Activated T-cell treated with anti-CD3 and anti-CD28 coated beads, Interleukin-2, amount 50 U/mL, for 48 hours (primary cell): ENCODE measurements around the gene GTPBP2.
"Not testable (repeated sequence)": the region's sequence is repeated elsewhere in the genome, so short reads cannot be mapped to it uniquely, and the experiment has no call there.

Source experiments
- DNase-seq, 2 experiments: peaks; one replicate each; pipeline ENCODE4 v3.0.0-alpha.2; 2020

The GTPBP2 gene, protein sequence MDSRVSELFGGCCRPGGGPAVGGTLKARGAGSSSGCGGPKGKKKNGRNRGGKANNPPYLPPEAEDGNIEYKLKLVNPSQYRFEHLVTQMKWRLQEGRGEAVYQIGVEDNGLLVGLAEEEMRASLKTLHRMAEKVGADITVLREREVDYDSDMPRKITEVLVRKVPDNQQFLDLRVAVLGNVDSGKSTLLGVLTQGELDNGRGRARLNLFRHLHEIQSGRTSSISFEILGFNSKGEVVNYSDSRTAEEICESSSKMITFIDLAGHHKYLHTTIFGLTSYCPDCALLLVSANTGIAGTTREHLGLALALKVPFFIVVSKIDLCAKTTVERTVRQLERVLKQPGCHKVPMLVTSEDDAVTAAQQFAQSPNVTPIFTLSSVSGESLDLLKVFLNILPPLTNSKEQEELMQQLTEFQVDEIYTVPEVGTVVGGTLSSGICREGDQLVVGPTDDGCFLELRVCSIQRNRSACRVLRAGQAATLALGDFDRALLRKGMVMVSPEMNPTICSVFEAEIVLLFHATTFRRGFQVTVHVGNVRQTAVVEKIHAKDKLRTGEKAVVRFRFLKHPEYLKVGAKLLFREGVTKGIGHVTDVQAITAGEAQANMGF

GRCh38 chr6:43629104-43629504 lies at the start of gene GTPBP2:
Gene GTPBP2 (minus strand): TSS chr6:43629264. CDS start chr6:43629162, 102 bp downstream.
- peak; percentile 97 for DNase-seq

DNA sequence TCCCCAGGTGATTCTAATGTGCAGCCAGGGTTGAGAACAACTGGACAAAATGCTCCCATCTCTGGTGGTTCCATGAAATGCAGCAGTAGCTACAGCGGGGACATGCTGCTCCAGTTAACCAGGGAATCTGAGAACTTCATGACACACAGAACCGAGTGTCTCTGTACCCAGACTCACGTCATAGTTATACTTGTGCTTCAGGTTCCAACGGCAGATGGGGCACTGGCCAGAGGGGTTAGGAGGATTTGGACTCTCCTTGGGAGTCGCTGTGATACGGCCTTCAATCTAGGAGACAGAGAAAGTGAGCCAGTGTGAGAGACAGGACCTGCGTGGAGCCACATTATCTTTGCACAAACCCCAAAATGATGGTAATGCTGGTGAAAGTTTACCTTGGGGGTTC lies 49.3 kb upstream of the GTPBP2 start:
- DNase-seq, result no peak

- no peak for DNase-seq
Measured at GRCh38 chr6:43677759-43678158, 48.7 kb upstream of the GTPBP2 start.

GRCh38 chr6:43676962-43677606 lies 48.0 kb upstream of the GTPBP2 start:
- DNase-seq, result no peak

- no peak for DNase-seq
Measured at GRCh38 chr6:43674921-43675320, 45.9 kb upstream of the GTPBP2 start.

- DNase-seq, result no peak
Measured at GRCh38 chr6:43674291-43674690, 45.2 kb upstream of the GTPBP2 start.

GRCh38 chr6:43673444-43674084 lies 44.5 kb upstream of the GTPBP2 start:
- no peak for DNase-seq

GRCh38 chr6:43671801-43672690 lies 43.0 kb upstream of the GTPBP2 start:
- no peak for DNase-seq

GRCh38 chr6:43671011-43671800 lies 42.1 kb upstream of the GTPBP2 start:
- no peak for DNase-seq

- DNase-seq, result no peak
Measured at GRCh38 chr6:43670623-43670986, 41.5 kb upstream of the GTPBP2 start.

- peak; percentile 41 to 49 for DNase-seq
Measured at GRCh38 chr6:43669922-43670622, 41.0 kb upstream of the GTPBP2 start.

DNA sequence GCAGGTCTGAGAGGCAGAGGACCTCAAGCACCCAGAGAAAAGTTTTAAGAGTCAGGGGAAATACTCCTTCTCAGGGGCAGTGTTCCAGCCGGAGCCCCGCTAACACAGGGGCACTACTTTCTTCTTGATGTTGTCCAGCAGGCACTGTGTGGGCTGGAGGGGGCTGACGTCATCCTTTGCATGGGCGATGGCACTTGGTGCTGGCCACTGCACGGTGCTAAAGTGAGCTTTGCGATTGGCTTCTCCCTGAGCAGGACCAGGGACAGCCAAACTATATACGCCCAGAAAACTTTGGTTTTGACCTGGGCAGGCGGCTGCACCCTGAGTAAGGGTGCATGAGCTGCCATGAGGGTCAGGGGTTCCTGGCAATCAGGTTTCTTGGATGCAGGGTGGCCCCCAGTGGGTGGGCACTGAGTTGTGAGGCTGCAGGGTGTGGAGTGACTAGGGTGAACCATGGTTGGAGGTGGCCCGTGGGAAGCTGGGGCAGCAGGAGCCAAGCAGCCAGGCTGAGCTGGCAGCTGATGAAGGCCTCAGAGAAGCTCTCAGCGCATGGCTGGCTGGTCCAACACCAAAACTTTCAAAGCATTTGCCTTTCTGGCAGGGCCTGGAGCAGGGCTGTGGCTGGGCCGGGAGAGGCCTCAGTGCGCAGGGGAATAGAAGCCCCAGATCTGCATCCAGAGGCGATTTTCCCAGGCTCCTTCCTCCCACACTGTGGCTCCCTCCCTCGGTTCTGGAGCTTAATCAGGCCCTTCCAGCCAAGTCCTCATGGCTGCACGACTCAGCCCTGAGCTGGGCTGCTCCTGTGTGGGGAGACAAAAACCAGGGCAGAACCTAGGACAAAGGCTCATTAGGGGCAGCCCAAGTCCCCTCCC lies 40.2 kb upstream of the GTPBP2 start:
- DNase-seq, result no peak

GRCh38 chr6:43668151-43669028 lies 39.3 kb upstream of the GTPBP2 start:
- DNase-seq, result peak; percentile 74 to 79

DNA sequence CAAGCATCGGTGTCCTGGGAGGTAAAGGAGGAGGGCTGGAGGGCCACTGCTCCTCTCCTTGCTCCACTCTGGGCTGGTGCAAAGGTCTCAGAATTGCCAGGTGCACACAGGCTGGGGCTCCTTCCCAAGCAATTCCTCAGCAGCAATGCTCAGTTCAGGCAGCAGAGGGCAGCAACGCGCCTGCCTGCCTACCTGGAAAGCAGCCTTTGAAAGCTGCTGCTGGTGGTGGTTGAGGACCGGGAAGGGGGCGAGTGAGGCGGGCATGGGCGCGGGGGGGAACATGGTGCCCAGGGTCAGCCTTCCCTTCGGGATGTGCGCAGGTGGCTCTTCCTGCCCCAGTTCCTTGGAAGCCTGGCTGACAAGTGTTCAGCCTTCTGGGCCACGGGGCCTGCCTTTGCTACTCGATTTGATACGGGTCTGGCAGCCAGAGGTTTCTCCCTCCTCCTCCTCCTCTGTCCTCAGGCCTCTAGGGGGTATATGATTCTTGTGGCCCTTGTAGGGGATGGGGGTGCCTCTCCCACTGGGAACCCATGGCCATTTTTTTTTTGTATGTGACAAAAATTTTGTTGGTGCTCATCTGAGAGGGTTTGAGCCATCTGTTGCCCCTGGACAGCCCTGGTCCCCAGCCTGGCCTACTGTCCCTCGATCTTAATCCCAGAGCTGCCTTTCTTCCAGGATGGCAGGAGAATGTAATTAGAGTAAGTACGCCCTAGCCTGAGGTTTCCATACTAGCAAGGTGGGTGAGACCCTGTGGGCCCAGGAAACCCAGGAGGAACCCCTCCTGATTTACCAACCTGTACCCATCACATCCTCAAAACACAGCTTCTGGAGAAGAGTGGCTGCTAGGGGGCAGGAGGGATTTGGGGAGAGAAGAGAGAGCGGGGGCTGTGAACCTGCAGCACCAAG lies 38.4 kb upstream of the GTPBP2 start:
- DNase-seq, result peak; percentile 80 to 87

- DNase-seq, result no peak
Measured at GRCh38 chr6:43666196-43666920, 37.3 kb upstream of the GTPBP2 start.

GRCh38 chr6:43665376-43665775 lies 36.3 kb upstream of the GTPBP2 start:
- no peak for DNase-seq

- DNase-seq, result not testable (repeated sequence)
Measured at GRCh38 chr6:43662948-43663347, 33.9 kb upstream of the GTPBP2 start.
